PC-3 (cell line): ENCODE data around the gene TMEM82.

Experiments
- CTCF ChIP-seq: fragments of 300-600 bp; sonication (generic); conservative IDR thresholded peaks from 2 replicates; pipeline ENCODE4 v1.5.1; 2017; ENCODE audit warnings: antibody characterized with exemption, low read depth, mild to moderate bottlenecking, low read length
- EZH2 ChIP-seq: fragments of 300-600 bp; sonication (generic); IDR thresholded peaks from one replicate; pipeline ENCODE4 v1.6.1; 2017; ENCODE audit warnings: antibody characterized with exemption, mild to moderate bottlenecking, low read length; ENCODE audit not compliant: unreplicated experiment
- EZH2phosphoT487 ChIP-seq: fragments of 300-600 bp; sonication (generic); IDR thresholded peaks from 2 replicates; pipeline ENCODE4 v1.6.1; 2018; ENCODE audit warnings: mild to moderate bottlenecking, antibody characterized with exemption, low read length, borderline replicate concordance

- TF ChIP-seq EZH2 (no peak), EZH2phosphoT487 (no peak), CTCF (no peak)
Observed at GRCh38 chr1:15796086-15796462, 53.8 kb downstream of the TMEM82 start.
